OCI-LY7 (cell line): ENCODE results near the gene PAX7. TPM values are rescaled to one million over a fixed set of nuclear protein-coding genes. Genes with fewer than 3 reads are reported as not detected.

Source experiments
- BruUV-seq: library from RNA; stranded (reverse); fragments of 400-500 nt; replicated peaks from 2 replicates; lab custom pipeline; 2021; lab: Mats Ljungman, UMichigan
- CTCF ChIA-PET: fragments of 300-600 bp; sonication (Branson Sonifier 250); formaldehyde crosslinking; loops from one replicate; lab custom pipeline; 2022; ENCODE audit warnings: antibody characterized with exemption; ENCODE audit not compliant: unreplicated experiment; lab: Charles Lee
- POLR2A ChIA-PET: fragments of 300-600 bp; sonication (Branson Sonifier 250); formaldehyde crosslinking; loops from one replicate; lab custom pipeline; 2022; ENCODE audit warnings: antibody characterized with exemption; lab: Charles Lee
- DNase-seq: peaks from one replicate; pipeline ENCODE4 v3.0.0-alpha.2; 2015; ENCODE audit warnings: low spot score
- H2AFZ ChIP-seq: fragments of 200-600 bp; sonication (generic), shearing (Covaris generic); 2 replicates; pipeline ENCODE4 v1.6.1; 2014; ENCODE audit warnings: mild to moderate bottlenecking, antibody characterized with exemption, low read length, moderate library complexity
- H3K27ac ChIP-seq: fragments of 200-600 bp; sonication (generic); 2 replicates; pipeline ENCODE4 v1.5.1; 2014; ENCODE audit warnings: mixed run types, low read depth, mild to moderate bottlenecking, moderate library complexity, low read length, inconsistent platforms; ENCODE audit not compliant: poor library complexity, severe bottlenecking
- H3K36me3 ChIP-seq: fragments of 200-600 bp; sonication (generic); 2 replicates; pipeline ENCODE4 v1.6.1; 2014; ENCODE audit warnings: mild to moderate bottlenecking, antibody characterized with exemption, low read length, moderate library complexity, mixed read lengths; ENCODE audit not compliant: insufficient read depth
- H3K4me1 ChIP-seq: fragments of 200-600 bp; sonication (generic); 2 replicates; pipeline ENCODE4 v1.5.1; 2014; ENCODE audit warnings: mild to moderate bottlenecking, low read length; ENCODE audit not compliant: insufficient read depth, poor library complexity, severe bottlenecking
- H3K4me2 ChIP-seq: fragments of 200-600 bp; sonication (generic); 2 replicates; pipeline ENCODE4 v1.6.1; 2014; ENCODE audit warnings: mild to moderate bottlenecking, low read length
- H3K4me3 ChIP-seq: fragments of 200-600 bp; sonication (generic); 2 replicates; pipeline ENCODE4 v1.5.1; 2014; ENCODE audit warnings: mild to moderate bottlenecking, low read depth, low read length; ENCODE audit not compliant: poor library complexity, severe bottlenecking
- H3K79me2 ChIP-seq: fragments of 200-600 bp; sonication (generic); 2 replicates; pipeline ENCODE4 v1.6.1; 2016; ENCODE audit warnings: low read depth, mild to moderate bottlenecking, low read length, moderate library complexity, mixed read lengths; ENCODE audit not compliant: insufficient read depth
- H3K9me2 ChIP-seq: fragments of 200-600 bp; sonication (generic); 2 replicates; pipeline ENCODE4 v1.6.1; 2016; ENCODE audit warnings: mild to moderate bottlenecking, low read length, mixed read lengths; ENCODE audit not compliant: insufficient read depth
- H3K9me3 ChIP-seq: fragments of 200-600 bp; sonication (generic); 2 replicates; pipeline ENCODE4 v1.6.1; 2014; ENCODE audit warnings: mild to moderate bottlenecking, mixed run types, low read length, mixed read lengths
- H4K20me1 ChIP-seq: fragments of 200-600 bp; sonication (generic); 2 replicates; pipeline ENCODE4 v1.6.1; 2014; ENCODE audit warnings: mild to moderate bottlenecking, antibody characterized with exemption, low read length, moderate library complexity, mixed read lengths; ENCODE audit not compliant: insufficient read depth
- EZH2phosphoT487 ChIP-seq: fragments of 200-600 bp; sonication (generic); IDR thresholded peaks from 2 replicates; pipeline ENCODE4 v1.6.1; 2018; ENCODE audit warnings: low read depth, borderline replicate concordance, mild to moderate bottlenecking, mixed run types, antibody characterized with exemption, low read length, moderate library complexity, mixed read lengths
- intact Hi-C: fragments of 100-400 bp; cut with micrococcal nuclease; formaldehyde crosslinking; loops from one replicate; pipeline ENCODE4 v1.10.0; 2022; ENCODE audit not compliant: unreplicated experiment
- total RNA-seq, 2 experiments: library from RNA; depleted of rRNA in 1 of 2; stranded (reverse); fragments of >200 nt in 1 of 2; shearing (Covaris generic) in 1 of 2; gene quantifications; 2 replicates each; pipeline ENCODE4 v1.2.3, GENCODE V29; 2014 to 2022
- TF ChIP-seq, protein P1 (sequence below): fragments of 200-600 bp; sonication (generic); conservative IDR thresholded peaks from 2 replicates; pipeline ENCODE4 v1.5.1; 2014; ENCODE audit warnings: mild to moderate bottlenecking, antibody characterized with exemption, low read length, moderate library complexity, mixed read lengths

PAX7 gene
- total RNA-seq, 2 experiments from 2014 or later: not detected

DNA sequence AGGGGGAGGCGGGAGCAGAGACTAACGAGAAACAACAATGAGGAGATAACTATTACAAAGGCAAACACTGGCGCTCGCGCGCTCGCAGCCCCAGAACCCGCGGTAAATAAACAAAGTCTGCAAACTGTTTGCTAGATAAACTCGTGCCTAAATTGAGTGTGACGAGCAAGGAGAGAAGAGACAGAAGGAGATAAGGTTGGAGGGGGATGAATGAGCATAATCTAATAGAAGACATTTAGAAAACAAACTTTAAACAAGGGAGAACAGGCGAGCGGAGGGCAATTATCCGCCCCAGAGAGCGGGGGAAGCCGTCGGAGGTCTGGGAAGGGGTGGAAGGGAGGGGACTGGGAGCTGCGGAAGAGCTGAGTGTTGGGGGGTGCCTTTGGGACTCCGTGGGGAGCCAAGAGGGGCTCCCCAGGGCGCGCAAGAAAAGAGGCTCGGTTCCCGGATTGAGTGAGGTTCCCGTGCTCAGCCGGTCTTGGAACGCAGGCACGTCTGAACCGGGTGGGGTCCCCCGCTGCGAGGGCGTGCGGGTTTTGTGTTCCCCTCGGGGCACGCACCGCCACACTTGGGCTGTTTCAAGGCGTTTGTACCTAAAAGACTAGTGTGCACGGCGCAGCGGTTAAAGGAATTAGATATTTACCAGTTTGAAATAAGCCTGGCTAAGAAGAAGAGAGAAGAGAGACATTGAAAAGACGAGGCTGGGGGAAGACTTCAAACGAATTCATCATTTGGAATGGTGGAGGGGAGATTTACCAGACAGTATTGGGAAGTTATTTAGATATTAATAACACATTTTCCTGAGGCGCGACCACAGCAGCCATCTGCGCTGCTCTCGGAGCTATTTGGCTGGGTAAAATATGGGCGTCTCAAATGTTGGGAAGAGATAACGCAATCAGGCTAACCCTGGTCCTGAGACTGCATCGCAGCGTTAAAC, 10.6 kb downstream of the PAX7 start:
- POLR2A ChIA-PET: no interaction called here
- Histone ChIP-seq H3K36me3 (no peaks in the 10 kb centered on the region), H4K20me1 (no peaks in the 10 kb centered on the region), H3K4me3 (no peak overlapping the region), H3K9me2 (no peaks in the 10 kb centered on the region), H3K9me3 (no peaks in the 10 kb centered on the region), H2AFZ (no peak overlapping the region), H3K27ac (no peak overlapping the region), H3K79me2 (no peaks in the 10 kb centered on the region), H3K4me2 (no peak overlapping the region), H3K4me1 (peaks cover 2% of the 10 kb centered on the region)
- BruUV-seq: no TSS peak
- CTCF ChIA-PET: no interaction called here
- intact Hi-C loops: no loop called here
- TF ChIP-seq EZH2phosphoT487: no peak; the same call in 1 of the 2 replicates
- TF ChIP-seq, protein P1, sequence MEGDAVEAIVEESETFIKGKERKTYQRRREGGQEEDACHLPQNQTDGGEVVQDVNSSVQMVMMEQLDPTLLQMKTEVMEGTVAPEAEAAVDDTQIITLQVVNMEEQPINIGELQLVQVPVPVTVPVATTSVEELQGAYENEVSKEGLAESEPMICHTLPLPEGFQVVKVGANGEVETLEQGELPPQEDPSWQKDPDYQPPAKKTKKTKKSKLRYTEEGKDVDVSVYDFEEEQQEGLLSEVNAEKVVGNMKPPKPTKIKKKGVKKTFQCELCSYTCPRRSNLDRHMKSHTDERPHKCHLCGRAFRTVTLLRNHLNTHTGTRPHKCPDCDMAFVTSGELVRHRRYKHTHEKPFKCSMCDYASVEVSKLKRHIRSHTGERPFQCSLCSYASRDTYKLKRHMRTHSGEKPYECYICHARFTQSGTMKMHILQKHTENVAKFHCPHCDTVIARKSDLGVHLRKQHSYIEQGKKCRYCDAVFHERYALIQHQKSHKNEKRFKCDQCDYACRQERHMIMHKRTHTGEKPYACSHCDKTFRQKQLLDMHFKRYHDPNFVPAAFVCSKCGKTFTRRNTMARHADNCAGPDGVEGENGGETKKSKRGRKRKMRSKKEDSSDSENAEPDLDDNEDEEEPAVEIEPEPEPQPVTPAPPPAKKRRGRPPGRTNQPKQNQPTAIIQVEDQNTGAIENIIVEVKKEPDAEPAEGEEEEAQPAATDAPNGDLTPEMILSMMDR: no peak
- no peak for DNase-seq

DNA sequence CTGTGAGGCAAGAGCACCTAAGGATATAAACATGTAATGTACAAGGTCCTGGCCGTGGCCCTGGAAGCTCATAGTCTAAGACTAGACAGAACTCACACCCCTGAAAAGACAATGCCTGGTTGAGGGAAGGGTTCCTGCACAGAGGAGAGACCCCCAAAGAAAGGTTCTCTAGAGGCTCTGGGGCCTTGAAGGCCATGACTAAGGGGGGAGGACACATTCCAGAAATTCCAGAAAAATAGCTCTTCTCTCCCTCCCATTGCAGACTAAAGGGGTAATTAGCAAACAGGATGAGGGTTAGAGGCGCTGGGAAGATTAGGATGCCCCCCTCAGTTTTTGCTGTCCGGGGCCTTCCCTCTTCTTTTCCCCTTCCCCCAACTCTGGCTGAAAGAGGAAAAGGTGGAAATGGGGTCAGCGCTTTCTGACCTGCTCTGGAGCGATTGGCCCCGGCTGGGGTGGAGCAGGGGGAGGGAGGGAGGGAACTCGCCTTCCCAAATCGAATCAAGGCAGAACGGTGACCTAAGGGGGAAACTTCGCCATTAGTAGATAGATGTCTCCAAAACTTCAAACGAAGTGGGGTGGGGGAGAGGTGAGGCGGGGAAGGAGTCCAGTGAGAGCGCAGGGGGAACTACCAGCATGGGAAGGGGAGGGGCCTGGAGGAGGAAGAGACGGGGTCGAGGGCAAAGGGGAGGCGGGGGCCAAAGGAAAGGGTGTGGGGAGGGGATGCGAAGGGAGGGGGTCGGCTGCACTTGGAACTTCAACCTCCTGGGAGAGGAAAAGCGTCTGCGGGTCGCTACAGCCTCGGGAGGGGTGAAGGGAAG, 11.8 kb downstream of the PAX7 start:
- ChIA-PET CTCF (no interaction called here), POLR2A (interaction anchor here (0.6 kb wide), 1 partner anchor 34 kb away, joined by 3 read pairs; no protein-coding TSS in a partner anchor)
- peak; percentile 71; the same call in 1 of the 2 replicates for TF ChIP-seq EZH2phosphoT487
- TF ChIP-seq, protein P1: no peak
- no peak overlapping the region for H2AFZ ChIP-seq
- H3K36me3 ChIP-seq: no peaks in the 10 kb centered on the region
- no peaks in the 10 kb centered on the region for H3K9me2 ChIP-seq
- H3K9me3 ChIP-seq: no peaks in the 10 kb centered on the region
- no peak overlapping the region for H3K4me2 ChIP-seq
- DNase-seq: no peak
- H3K27ac ChIP-seq: no peak overlapping the region
- no peaks in the 10 kb centered on the region for H3K79me2 ChIP-seq
- peaks cover 11% of the 10 kb centered on the region for H3K4me1 ChIP-seq
- H4K20me1 ChIP-seq: no peaks in the 10 kb centered on the region
- BruUV-seq: no TSS peak
- H3K4me3 ChIP-seq: no peak overlapping the region
- intact Hi-C loops: no loop called here
